GM15510 (cell line): ENCODE data around the gene DENND10.

Experiments
- POLR2A ChIP-seq: IDR thresholded peaks from 3 replicates; pipeline ENCODE4 v1.6.1; 2011; ENCODE audit warnings: borderline replicate concordance; ENCODE audit not compliant: insufficient read length; ENCODE audit errors: extremely low read depth

Gene DENND10

DNA sequence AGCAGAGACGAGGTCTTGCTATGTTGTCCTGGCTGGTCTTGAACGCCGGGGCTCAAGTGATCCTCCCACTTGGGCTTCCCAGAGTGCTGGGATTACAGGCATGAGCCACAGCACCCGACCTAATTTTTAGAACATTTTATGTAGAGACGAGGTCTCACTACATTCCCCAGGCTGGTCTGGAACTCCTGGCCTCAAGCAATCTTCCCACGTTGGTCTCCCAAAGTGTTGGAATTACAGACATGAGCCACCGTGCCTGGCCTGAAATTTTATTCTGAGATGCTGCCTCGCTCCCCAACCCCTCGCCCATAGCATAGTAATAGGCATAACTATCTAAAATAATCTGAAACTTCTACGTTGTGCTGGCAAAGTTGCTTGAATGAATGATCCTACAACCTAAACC is 39.7 kb downstream of the DENND10 start:
- TF ChIP-seq POLR2A, result no peak

DNA sequence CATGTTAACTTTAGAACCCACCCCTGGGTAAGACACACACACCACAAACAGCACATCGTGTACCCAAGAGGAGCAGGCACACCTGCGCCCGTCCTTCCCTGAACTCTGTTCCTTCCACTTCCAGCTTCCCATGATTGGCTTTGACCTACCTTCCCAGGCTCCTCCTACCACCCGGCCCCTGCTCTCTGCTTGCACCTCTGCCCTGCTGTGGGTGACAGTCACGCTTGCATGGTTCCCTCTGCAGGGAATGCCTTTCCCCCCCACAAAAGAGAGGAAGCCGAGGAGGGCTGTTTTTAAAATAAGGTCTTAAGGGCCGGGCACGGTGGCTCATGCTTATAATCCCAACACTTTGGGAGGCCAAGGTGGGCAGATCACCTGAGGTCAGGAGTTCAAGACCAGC is 45.2 kb downstream of the DENND10 start:
- TF ChIP-seq POLR2A, result no peak

GRCh38 chr10:119149729-119150128 is 45.8 kb downstream of the DENND10 start:
- no peak for TF ChIP-seq POLR2A

- no peak for TF ChIP-seq POLR2A
Measured at GRCh38 chr10:119153041-119153440, 49.1 kb downstream of the DENND10 start.

- no peak for TF ChIP-seq POLR2A
Measured at GRCh38 chr10:119153661-119154060, 49.7 kb downstream of the DENND10 start.

DNA sequence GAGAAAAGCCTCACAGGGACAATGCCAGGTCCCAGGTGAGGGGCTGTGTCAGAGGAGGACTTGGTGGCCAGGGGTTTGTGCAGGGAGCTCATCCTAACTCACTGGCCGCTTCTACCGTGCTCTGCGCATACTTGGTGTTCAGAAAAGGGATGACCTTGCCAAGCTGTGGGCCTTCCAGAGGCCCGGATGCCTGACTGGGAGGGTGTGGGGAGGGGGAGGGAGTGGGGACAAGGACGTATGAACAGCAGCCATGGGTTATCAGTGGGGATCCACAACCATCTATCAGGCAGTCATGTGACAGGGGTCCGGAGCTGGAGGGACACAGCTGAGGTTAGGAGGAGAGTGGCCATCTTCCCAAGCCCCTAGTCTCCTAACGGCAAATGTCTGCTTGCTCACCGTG is 55.4 kb downstream of the DENND10 start:
- no peak for TF ChIP-seq POLR2A

DNA sequence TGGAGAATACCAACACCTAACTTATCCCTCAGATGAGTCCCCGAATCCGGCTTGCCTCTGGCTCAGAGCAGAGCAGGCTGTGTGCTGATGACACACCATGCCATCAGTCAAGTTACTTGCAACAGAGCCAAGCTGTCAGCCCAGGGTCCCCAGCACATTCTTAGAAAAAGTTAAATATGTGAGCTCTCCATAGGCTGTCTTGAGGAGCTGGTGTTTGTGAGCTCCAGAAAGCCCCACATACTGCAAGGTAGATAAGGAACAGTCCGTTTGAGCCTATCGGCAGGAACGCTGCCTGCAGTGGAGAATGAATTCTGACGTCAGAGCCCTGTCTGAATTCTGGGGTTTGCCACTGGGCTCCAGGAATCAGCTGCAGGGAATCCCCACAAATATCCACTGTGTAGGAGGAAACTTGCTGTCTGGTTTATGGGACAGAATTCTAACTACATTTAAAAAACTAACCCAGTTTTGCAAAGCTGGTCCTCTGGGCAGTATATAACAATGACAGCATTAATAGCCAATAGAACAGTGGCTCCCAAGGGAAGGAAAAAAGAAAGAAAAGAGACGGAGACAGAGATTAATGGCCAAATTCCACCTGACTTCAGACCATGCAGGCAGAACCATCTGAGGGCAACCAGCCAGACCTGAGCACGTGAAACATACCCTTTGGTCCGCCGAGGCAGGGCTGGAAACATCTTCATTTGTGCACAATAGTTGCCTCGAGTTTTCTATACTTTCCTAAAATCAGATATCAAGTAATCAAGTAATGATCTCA is 58.0 kb downstream of the DENND10 start:
- TF ChIP-seq POLR2A, result no peak

GRCh38 chr10:119162452-119163092 is 58.7 kb downstream of the DENND10 start:
- TF ChIP-seq POLR2A, result no peak

- TF ChIP-seq POLR2A, result peak; percentile 70
Measured at GRCh38 chr10:119165171-119166117, 61.5 kb downstream of the DENND10 start, which contains the start of gene SFXN4. SFXN4 (minus strand) TSS chr10:119165714; CDS start chr10:119165647, 67 bp downstream.

- no peak for TF ChIP-seq POLR2A
Measured at GRCh38 chr10:119166118-119166500, 62.2 kb downstream of the DENND10 start.

DNA sequence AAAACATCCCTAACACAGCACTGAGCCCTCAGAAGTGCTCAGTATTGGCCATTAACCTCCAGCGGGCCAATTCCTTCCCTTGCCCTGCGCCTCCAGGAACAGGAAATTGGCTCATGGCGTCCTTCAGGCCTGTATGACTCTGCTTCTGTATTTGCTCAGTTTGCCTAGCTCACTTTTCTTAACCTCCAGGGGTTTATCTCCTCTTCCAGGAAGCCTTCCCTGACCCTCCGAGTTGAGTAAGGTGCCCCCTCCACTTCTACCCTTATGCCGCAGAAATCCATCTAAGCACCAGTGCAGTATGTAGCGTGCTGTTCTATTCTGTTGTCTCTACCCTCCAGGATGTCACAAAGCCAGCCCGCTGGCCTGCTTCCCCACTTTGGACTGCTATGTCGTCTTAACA is 62.7 kb downstream of the DENND10 start:
- TF ChIP-seq POLR2A, result no peak

DNA sequence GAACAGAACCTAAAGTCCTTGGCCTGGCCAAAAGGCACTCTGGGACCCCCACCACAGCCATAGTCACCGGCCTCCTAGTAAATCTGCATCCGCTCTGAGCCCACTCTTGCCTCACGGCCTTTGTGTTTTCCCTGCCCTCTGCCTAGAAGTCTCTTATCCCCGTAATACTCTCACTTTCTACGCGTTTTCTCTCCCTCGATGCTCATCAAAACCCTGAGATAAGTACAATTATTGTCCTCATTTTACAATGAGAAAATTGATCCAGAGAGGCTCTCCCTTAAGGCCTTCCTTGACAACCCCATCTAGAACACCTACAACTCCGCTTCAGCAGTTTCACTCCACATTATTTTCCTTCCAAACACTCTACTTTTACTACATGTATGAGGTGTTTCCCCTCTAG is 63.1 kb downstream of the DENND10 start:
- TF ChIP-seq POLR2A, result no peak

DNA sequence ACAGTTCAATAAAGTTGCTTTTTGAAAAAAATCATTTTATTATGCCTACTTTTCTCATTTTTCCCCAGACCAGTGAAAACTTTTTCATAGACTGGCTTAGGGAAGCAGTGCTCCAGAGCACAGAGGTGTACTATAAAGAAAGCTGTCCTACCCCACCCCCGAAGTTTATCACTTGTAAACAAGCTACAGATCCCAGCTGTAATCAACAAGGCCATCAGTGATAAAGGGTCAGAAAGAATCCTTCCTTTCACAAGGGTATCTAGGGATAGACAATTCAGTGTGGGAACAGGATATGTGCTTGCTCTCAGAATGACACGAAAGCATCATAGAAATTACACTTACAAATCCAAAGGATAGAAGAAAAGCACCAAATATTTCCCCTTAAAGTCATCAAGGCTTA is 70.2 kb downstream of the DENND10 start:
- TF ChIP-seq POLR2A, result no peak

GRCh38 chr10:119176166-119176565 is 72.3 kb downstream of the DENND10 start:
- TF ChIP-seq POLR2A, result no peak
